NCI-H2196 (cell line): ENCODE results near the gene CHURC1.

Experiments
- DNase-seq: peaks from one replicate; lab custom pipeline; 2025; ENCODE audit not compliant: unreplicated experiment; lab: John Stamatoyannopoulos, UW

The CHURC1 gene

GRCh38 chr14:64937821-64938193, 23.6 kb downstream of the CHURC1 start:
- DNase-seq: peak; percentile 45

- peak; percentile 77 for DNase-seq
Observed at GRCh38 chr14:64938972-64939816, 24.9 kb downstream of the CHURC1 start.

GRCh38 chr14:64939817-64940190, 25.5 kb downstream of the CHURC1 start:
- no peak for DNase-seq

- no peak for DNase-seq
Observed at GRCh38 chr14:64940336-64940910, 26.2 kb downstream of the CHURC1 start.

- peak; percentile 83 for DNase-seq
Observed at GRCh38 chr14:64942531-64943111, 28.4 kb downstream of the CHURC1 start, which contains the start of gene GPX2. GPX2 (minus strand) TSS chr14:64942745; CDS start chr14:64942726, 19 bp downstream.

- no peak for DNase-seq
Observed at GRCh38 chr14:64943556-64943955, 29.3 kb downstream of the CHURC1 start.

- no peak for DNase-seq
Observed at GRCh38 chr14:64944041-64944440, 29.8 kb downstream of the CHURC1 start.

GRCh38 chr14:64944861-64945260, 30.6 kb downstream of the CHURC1 start:
- no peak for DNase-seq

- no peak for DNase-seq
Observed at GRCh38 chr14:64945431-64946178, 31.4 kb downstream of the CHURC1 start.

- no peak for DNase-seq
Observed at GRCh38 chr14:64946310-64947045, 32.2 kb downstream of the CHURC1 start.

- DNase-seq: no peak
Observed at GRCh38 chr14:64947710-64948611, 33.7 kb downstream of the CHURC1 start.

GRCh38 chr14:64948612-64949210, 34.5 kb downstream of the CHURC1 start:
- DNase-seq: no peak

GRCh38 chr14:64950889-64951288, 36.6 kb downstream of the CHURC1 start:
- DNase-seq: no peak

- DNase-seq: no peak
Observed at GRCh38 chr14:64951291-64951690, 37.0 kb downstream of the CHURC1 start.

GRCh38 chr14:64951724-64952123, 37.5 kb downstream of the CHURC1 start:
- DNase-seq: no peak

GRCh38 chr14:64952598-64953309, 38.5 kb downstream of the CHURC1 start:
- no peak for DNase-seq

- DNase-seq: no peak
Observed at GRCh38 chr14:64953310-64953654, 39.0 kb downstream of the CHURC1 start.

- no peak for DNase-seq
Observed at GRCh38 chr14:64953661-64954060, 39.4 kb downstream of the CHURC1 start.
